Measurements from ENCODE around the gene BBS1. TPM values are rescaled to one million over a fixed set of nuclear protein-coding genes. Genes with fewer than 3 reads are reported as not detected.

BBS1 gene
- total RNA-seq, 3 donors from 2014 or later, result 51.5 to 79.5 (median 63.8) TPM

DNA sequence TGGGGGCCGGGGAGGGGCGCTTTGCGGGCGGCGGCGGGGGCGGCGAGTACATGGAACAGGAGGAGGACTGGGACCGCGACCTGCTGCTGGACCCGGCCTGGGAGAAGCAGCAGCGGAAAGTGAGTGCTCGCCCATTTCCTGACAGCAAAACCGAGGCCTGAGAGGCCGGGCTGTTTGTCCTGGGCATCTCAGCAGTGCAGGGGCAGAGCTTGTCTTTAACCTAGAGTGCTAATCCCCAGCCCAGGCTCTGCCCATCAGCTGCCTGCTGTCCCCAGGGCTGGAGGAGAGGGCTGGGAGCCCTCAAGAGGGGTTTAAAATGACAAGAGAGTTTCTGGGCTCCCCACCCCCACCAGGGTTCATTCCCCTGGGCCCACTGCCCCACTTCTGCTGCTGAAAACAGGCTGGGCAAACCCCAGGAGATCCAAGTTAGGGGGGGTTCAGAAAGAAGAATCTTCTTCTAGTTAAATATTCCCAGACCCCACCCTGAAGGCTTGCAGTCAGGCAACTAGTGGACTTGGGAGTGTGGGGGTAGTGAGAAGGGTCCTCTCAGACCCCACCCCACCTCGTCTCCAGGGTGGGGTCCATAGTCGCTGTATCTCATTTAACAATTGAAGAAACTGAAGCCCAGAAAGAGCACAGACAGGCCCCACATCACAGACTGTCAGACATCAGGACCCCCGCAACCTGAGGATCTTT lies 36.7 kb downstream of the BBS1 start:
- no peaks in the 10 kb centered on the region for H3K9me3 ChIP-seq
- peak overlapping the region; percentile 76 to 92 (median 79) for H3K4me3 ChIP-seq
- H3K27me3 ChIP-seq, result no peaks in the 10 kb centered on the region
- no peaks in the 10 kb centered on the region for H3K36me3 ChIP-seq
- H3K27ac ChIP-seq, result peak overlapping the region in 1 of 2 donors; percentile 44
- DNase-seq (ENCODE audit: low spot score in 2 of 2), result no peak
- TF ChIP-seq POLR2AphosphoS5 (IDR thresholded peaks at IDR 0.05) (no peak), POLR2A (IDR thresholded peaks at IDR 0.05) (no peak)
- TF ChIP-seq, protein P1, sequence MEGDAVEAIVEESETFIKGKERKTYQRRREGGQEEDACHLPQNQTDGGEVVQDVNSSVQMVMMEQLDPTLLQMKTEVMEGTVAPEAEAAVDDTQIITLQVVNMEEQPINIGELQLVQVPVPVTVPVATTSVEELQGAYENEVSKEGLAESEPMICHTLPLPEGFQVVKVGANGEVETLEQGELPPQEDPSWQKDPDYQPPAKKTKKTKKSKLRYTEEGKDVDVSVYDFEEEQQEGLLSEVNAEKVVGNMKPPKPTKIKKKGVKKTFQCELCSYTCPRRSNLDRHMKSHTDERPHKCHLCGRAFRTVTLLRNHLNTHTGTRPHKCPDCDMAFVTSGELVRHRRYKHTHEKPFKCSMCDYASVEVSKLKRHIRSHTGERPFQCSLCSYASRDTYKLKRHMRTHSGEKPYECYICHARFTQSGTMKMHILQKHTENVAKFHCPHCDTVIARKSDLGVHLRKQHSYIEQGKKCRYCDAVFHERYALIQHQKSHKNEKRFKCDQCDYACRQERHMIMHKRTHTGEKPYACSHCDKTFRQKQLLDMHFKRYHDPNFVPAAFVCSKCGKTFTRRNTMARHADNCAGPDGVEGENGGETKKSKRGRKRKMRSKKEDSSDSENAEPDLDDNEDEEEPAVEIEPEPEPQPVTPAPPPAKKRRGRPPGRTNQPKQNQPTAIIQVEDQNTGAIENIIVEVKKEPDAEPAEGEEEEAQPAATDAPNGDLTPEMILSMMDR (IDR thresholded peaks at IDR 0.05), result no peak
- H3K4me1 ChIP-seq, result no peaks in the 10 kb centered on the region
- intact Hi-C loops (cut with DNase I; ENCODE audit: low total_unique reads), result no loop called here

DNA sequence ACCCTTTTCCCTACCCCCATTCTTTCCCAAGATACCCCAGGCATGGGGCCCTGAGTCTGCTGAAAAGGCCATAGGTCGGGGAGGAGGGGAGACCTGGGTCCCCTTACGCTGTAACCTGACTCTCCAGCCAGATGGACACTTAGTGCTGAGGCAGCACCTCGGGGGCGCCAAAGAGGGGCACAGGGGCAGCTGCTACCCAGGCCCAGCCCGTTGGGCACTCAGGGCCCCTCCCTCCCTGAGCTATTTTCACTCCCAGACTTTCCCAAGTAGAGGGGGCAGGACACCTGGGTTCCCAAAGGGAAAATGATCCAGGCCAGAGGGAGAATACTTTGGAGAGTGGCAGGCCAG lies 37.2 kb downstream of the BBS1 start:
- no peak overlapping the region for H3K4me3 ChIP-seq
- H3K36me3 ChIP-seq, result no peaks in the 10 kb centered on the region
- intact Hi-C loops (cut with DNase I; ENCODE audit: low total_unique reads), result no loop called here
- no peaks in the 10 kb centered on the region for H3K4me1 ChIP-seq
- H3K27ac ChIP-seq, result peak overlapping the region in 1 of 2 donors; percentile 44
- TF ChIP-seq POLR2AphosphoS5 (IDR thresholded peaks at IDR 0.05) (no peak), POLR2A (IDR thresholded peaks at IDR 0.05) (no peak)
- no peaks in the 10 kb centered on the region for H3K27me3 ChIP-seq
- no peaks in the 10 kb centered on the region for H3K9me3 ChIP-seq
- no peak for DNase-seq (ENCODE audit: low spot score in 2 of 2)

GRCh38 chr11:66548041-66548440 lies 37.6 kb downstream of the BBS1 start:
- intact Hi-C loops (cut with DNase I; ENCODE audit: low total_unique reads), result no loop called here
- Histone ChIP-seq H3K27ac (no peak overlapping the region), H3K4me1 (no peaks in the 10 kb centered on the region), H3K4me3 (no peak overlapping the region), H3K9me3 (no peaks in the 10 kb centered on the region), H3K36me3 (no peaks in the 10 kb centered on the region), H3K27me3 (no peaks in the 10 kb centered on the region)
- DNase-seq (ENCODE audit: low spot score in 2 of 2), result no peak
- TF ChIP-seq POLR2AphosphoS5 (IDR thresholded peaks at IDR 0.05), result no peak
- TF ChIP-seq POLR2A (IDR thresholded peaks at IDR 0.05), result no peak
- TF ChIP-seq, protein P1 (IDR thresholded peaks at IDR 0.05), result no peak

DNA sequence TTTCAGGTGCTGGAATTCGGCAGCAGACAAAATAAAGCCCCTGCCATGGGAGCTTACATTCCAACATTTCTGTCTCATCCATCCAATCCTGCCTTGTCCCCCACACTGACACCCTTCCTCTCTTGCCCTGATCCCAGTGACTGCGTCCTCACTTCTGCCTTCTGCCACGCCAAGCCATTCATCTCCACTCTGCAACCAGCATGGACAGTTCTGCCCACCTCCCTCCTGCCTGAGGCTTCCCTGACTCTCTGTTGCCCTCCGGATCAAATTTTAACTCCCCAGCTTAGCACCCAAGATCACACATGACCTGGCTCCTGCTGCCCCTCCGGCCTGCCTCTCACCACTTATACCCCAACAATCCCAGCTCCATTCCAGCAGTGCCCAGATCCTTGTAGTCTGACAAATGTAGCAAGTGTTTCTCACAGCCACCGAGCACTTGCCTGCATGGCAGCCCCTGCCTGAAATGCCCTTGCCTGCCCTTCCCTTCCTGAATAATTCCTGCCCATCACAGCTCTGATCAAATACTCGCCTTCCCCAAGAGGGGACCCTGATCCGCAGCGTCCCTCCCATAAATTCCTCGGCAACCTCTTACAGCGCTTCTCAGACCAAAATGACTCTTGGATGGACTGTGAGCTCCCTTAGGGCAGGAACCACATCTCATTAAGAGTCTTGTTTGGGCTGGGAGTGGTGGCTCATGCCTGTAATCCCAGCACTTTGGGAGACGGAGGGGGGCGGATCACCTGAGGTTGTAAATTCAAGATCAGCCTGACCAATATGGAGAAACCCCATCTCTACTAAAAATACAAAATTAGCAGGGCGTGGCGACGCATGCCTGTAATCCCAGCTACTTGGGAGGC lies 38.6 kb downstream of the BBS1 start:
- intact Hi-C loops (cut with DNase I; ENCODE audit: low total_unique reads), result no loop called here
- DNase-seq (ENCODE audit: low spot score in 2 of 2), result no peak
- TF ChIP-seq, protein P1 (IDR thresholded peaks at IDR 0.05), result no peak
- TF ChIP-seq POLR2AphosphoS5 (IDR thresholded peaks at IDR 0.05) (no peak), POLR2A (IDR thresholded peaks at IDR 0.05) (no peak)
- Histone ChIP-seq H3K27ac (no peak overlapping the region), H3K36me3 (no peaks in the 10 kb centered on the region), H3K4me3 (no peak overlapping the region), H3K27me3 (no peaks in the 10 kb centered on the region), H3K4me1 (no peaks in the 10 kb centered on the region), H3K9me3 (no peaks in the 10 kb centered on the region)

DNA sequence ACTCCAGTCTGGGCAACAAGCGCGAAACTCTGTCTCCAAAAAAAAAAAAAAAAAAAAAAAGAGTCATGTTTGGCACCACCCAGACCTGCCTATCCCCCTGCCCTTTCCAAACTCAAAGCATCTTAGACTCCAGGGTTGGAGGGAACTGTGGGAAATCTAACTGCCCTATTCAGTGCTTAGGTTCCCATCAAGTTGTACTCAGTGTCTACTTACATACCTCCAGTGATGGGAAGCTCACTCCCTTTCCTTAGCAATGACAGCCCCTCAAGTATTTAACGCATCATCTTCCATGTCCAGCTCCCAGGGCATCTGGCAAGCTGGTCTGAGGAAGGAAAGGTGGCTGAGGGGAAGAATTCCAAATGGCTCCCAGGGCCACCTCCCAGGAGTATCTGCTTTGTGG lies 39.3 kb downstream of the BBS1 start:
- no peak for TF ChIP-seq POLR2AphosphoS5 (IDR thresholded peaks at IDR 0.05)
- Histone ChIP-seq H3K27ac (no peak overlapping the region), H3K9me3 (no peaks in the 10 kb centered on the region), H3K4me3 (no peak overlapping the region), H3K4me1 (no peaks in the 10 kb centered on the region), H3K27me3 (no peaks in the 10 kb centered on the region), H3K36me3 (no peaks in the 10 kb centered on the region)
- intact Hi-C loops (cut with DNase I; ENCODE audit: low total_unique reads), result no loop called here
- DNase-seq (ENCODE audit: low spot score in 2 of 2), result no peak

- no peaks in the 10 kb centered on the region for H3K27me3 ChIP-seq
- H3K4me1 ChIP-seq, result no peaks in the 10 kb centered on the region
- no peaks in the 10 kb centered on the region for H3K9me3 ChIP-seq
- H3K27ac ChIP-seq, result no peak overlapping the region
- no peak overlapping the region for H3K4me3 ChIP-seq
- TF ChIP-seq, protein P1 (IDR thresholded peaks at IDR 0.05), result no peak
- no peak for TF ChIP-seq POLR2A (IDR thresholded peaks at IDR 0.05)
- TF ChIP-seq POLR2AphosphoS5 (IDR thresholded peaks at IDR 0.05), result no peak
- no peak for DNase-seq (ENCODE audit: low spot score in 2 of 2)
- no peaks in the 10 kb centered on the region for H3K36me3 ChIP-seq
- intact Hi-C loops (cut with DNase I; ENCODE audit: low total_unique reads), result no loop called here
These were observed 40.5 kb downstream of the BBS1 start for GRCh38 chr11:66550887-66551286.

Measured in breast epithelium (tissue), 4 donors.